GM19324 (cell line): Measurements from ENCODE around the gene HLA-DRB1.
"Not testable (repeated sequence)": the region's sequence is repeated elsewhere in the genome, so short reads cannot be mapped to it uniquely, and the experiment has no call there.

Experiments used
- ATAC-seq: cut with Tn5 transposase; IDR thresholded peaks from one replicate; pipeline ENCODE4 v1.9.1; 2021; ENCODE audit warnings: mild to moderate bottlenecking, moderate library complexity; ENCODE audit not compliant: unreplicated experiment, low FRiP score

HLA-DRB1 gene

GRCh38 chr6:32589596-32590449 is at the start of gene HLA-DRB1:
HLA-DRB1 (minus strand) TSS chr6:32589848; CDS start chr6:32589742, 106 bp downstream.
- ATAC-seq: peak; percentile 92

GRCh38 chr6:32638532-32639219 is 49.0 kb upstream of the HLA-DRB1 start:
- ATAC-seq: no peak

GRCh38 chr6:32637883-32638282 is 48.2 kb upstream of the HLA-DRB1 start:
- ATAC-seq: no peak

- peak; percentile 76 for ATAC-seq
Observed at GRCh38 chr6:32637219-32637880, 47.7 kb upstream of the HLA-DRB1 start, which contains the start of gene HLA-DQA1. HLA-DQA1 (plus strand) TSS chr6:32637406; CDS start chr6:32637459, 53 bp downstream.

- ATAC-seq: no peak
Observed at GRCh38 chr6:32635526-32636123, 46.0 kb upstream of the HLA-DRB1 start.

GRCh38 chr6:32629793-32630192 is 40.1 kb upstream of the HLA-DRB1 start:
- ATAC-seq: not testable (repeated sequence)

- peak; percentile 43 for ATAC-seq
Observed at GRCh38 chr6:32627831-32628230, 38.2 kb upstream of the HLA-DRB1 start.

GRCh38 chr6:32627249-32627648 is 37.6 kb upstream of the HLA-DRB1 start:
- ATAC-seq: no peak

- no peak for ATAC-seq
Observed at GRCh38 chr6:32625137-32625536, 35.5 kb upstream of the HLA-DRB1 start.

GRCh38 chr6:32624565-32624964 is 34.9 kb upstream of the HLA-DRB1 start:
- ATAC-seq: no peak

- ATAC-seq: no peak
Observed at GRCh38 chr6:32623693-32624092, 34.0 kb upstream of the HLA-DRB1 start.

GRCh38 chr6:32622545-32623401 is 33.1 kb upstream of the HLA-DRB1 start:
- ATAC-seq: peak; percentile 72

GRCh38 chr6:32621372-32621771 is 31.7 kb upstream of the HLA-DRB1 start:
- ATAC-seq: no peak

- ATAC-seq: no peak
Observed at GRCh38 chr6:32617751-32618150, 28.1 kb upstream of the HLA-DRB1 start.

- no peak for ATAC-seq
Observed at GRCh38 chr6:32615885-32616532, 26.4 kb upstream of the HLA-DRB1 start.

GRCh38 chr6:32614366-32615081 is 24.9 kb upstream of the HLA-DRB1 start:
- ATAC-seq: no peak

- ATAC-seq: no peak
Observed at GRCh38 chr6:32613475-32613874, 23.8 kb upstream of the HLA-DRB1 start.

GRCh38 chr6:32610682-32611296 is 21.1 kb upstream of the HLA-DRB1 start:
- no peak for ATAC-seq
